IMR-90 (cell line): Measurements from ENCODE around the gene PRSS1.

Experiments used
- CTCF ChIP-seq: conservative IDR thresholded peaks from 2 replicates; pipeline ENCODE4 v1.5.1; 2012; ENCODE audit warnings: mild to moderate bottlenecking, low read depth, low read length, improper control_type of control experiment
- MAFK ChIP-seq: IDR thresholded peaks from 2 replicates; pipeline ENCODE4 v1.6.1; 2012; ENCODE audit warnings: low read depth, low read length, improper control_type of control experiment
- MAZ ChIP-seq: IDR thresholded peaks from 2 replicates; pipeline ENCODE4 v1.6.1; 2012; ENCODE audit warnings: low read depth, mild to moderate bottlenecking, low read length, improper control_type of control experiment, moderate library complexity, borderline replicate concordance
- POLR2A ChIP-seq: IDR thresholded peaks from 2 replicates; pipeline ENCODE4 v1.6.1; 2012; ENCODE audit warnings: mild to moderate bottlenecking, low read depth, low read length
- RCOR1 ChIP-seq: IDR thresholded peaks from 2 replicates; pipeline ENCODE4 v1.6.1; 2012; ENCODE audit warnings: mild to moderate bottlenecking, low read length, improper control_type of control experiment; ENCODE audit not compliant: insufficient replicate concordance
- USF2 ChIP-seq: fragments of 150-350 bp; IDR thresholded peaks from 2 replicates; pipeline ENCODE4 v1.6.1; 2017; ENCODE audit warnings: mild to moderate bottlenecking, antibody characterized with exemption, low read length, low read depth

- no peak for TF ChIP-seq CTCF
- no peak for TF ChIP-seq POLR2A
- no peak for TF ChIP-seq MAZ
- no peak for TF ChIP-seq USF2
- no peak for TF ChIP-seq MAFK
- TF ChIP-seq RCOR1 = no peak
These were observed 50.2 kb downstream of the PRSS1 start for GRCh38 chr7:142799437-142799835.
